GM18526 (cell line): ENCODE results near the gene RNF220.

ENCODE experiments used
- POLR2A ChIP-seq: IDR thresholded peaks from 3 replicates; pipeline ENCODE4 v1.6.1; 2011; ENCODE audit not compliant: insufficient read length; ENCODE audit errors: extremely low read depth

RNF220 gene

DNA sequence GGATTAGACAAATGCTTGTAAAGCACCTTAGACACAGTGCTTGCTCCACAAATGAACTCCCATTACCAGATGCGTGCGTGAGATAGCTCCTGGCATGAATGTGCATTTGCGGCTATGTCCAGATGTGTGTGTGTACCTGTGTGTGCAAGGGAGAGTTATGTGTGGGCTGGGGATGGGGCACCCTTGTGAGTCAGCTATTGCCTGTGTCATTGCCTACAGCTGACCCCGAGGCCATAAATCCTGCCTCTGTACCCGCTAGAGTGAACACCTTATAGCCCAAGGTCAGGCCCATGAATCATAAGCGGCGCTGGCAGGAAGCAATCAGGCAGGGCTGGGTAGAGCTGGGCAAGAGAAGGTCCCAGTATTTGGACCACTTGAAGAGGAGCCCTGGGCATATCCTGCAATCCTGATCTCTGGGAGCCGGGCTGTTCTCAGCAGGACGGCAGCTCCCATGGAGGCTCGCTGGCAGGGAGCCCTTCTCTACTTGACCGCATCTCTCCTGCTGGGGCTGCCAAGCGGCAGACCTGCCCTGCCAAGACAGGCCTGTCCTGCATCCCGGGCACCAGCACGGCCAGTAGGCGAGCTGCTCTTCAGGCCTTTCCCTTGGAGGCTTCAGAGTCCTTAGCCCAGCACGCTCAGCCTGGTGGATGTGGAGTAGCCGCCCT is 182.9 kb downstream of the RNF220 start:
- TF ChIP-seq POLR2A, result no peak

DNA sequence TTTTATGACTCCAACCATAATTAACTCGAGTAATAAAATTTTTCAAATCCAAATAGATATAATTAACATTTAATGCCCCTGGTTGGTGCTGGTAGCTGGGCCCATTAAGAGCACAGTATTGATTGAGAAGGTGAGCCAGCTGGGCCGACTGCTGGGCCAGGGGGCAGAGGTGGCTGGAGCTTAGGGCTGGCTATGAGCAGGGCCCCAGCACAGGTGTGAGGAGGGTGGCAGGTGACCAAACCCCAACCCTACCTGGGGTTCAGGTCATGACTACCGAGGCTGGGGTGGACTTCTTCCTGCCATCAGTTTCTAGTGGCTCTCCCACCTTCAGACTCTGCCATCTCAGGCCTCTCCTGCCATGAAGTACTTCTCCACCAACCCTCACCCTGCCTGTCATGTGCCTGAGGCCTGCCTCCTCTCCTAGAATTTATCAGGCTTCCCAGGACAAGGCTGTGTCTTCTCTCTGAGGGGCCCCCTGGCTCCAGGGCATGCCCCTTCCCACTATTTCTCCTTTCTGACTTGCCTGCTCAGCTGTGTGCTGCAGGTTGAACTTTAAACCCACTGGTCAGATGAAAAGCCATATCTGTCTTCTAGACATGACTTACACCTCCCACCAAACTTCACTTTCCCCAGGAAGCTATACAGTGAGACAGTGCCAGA is 183.6 kb downstream of the RNF220 start:
- TF ChIP-seq POLR2A, result no peak

DNA sequence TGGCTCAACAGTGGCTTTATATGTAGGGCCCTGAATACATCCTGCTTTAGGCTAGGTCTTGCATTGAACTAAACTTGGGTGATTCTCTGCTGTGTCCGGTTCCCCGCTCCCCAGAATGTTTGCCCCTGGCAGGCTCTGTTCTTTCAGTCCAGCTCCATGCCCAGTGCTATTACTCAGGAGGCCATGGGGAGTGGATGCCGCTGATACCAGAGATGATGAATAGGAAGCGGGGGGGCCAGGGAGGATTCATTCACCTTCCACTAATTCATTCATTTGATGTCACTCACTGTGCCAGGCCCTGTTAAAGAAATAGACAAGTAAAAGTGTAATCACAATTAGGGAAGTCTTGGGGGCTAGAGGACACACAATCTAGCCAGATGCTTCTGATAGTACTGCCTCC is 185.4 kb downstream of the RNF220 start:
- no peak for TF ChIP-seq POLR2A

DNA sequence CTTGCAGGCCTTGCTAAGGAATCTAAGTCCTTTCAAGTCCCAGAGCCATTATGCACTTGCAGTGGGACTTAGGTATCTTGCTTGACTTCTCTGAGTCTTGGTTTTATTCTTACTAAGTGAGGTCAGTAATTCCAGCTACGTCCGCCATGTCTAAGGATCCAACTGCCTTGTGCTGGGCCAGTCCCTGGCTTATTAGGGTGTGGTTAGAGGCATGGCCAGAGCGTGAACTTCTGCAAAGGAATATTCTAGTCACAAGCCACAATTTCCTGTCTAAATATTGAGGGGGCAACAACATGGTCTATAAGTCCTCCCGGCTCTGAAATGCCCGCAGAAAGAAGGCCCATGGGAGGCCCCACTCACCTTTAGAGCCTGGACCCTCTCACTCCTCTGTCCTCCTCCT is 186.3 kb downstream of the RNF220 start:
- TF ChIP-seq POLR2A, result no peak

DNA sequence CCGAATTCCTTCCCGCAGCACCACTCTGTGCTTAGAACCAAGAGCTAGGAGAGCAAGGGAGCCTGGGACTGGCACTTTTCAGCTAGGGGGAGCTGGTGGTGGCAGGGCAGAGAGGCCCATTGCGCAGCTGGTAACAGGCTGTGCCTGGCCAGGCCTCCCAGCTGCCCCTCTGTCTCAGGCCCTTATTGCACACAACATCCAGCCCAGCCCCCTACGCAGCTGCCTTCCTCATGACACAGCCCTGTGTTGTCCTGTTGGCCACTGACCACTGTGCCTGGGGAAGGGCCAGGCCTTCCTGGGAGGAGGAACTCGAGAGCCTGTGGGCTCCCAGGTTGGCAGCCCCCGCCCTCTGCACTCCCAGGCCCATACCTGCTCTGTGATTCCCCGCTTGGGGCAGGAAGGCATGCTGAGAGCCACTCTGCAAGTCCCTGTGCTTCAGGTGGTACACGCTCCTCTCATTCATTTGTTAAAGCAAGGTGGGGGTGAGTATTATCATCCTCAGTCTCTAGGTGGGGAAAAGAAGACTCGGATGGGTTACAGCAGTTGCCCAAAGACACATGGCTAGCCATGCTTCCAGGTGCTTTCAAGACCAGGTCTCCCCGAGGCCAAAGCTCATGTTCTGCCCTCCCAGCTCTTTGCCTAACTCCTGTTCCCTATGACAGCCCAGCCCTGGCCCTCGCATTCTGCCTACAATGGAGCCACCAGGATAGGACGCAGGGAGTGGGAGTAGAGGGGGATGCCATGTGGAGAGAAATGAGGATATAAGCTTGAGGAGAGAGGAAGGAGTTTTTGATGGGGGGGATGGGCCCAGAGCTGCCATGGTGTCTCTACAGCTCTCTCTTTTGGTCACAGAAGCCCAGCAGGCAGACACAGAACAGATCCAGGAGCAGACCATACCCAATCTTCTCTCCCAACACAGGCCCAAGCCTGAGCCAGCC is 187.4 kb downstream of the RNF220 start:
- no peak for TF ChIP-seq POLR2A

DNA sequence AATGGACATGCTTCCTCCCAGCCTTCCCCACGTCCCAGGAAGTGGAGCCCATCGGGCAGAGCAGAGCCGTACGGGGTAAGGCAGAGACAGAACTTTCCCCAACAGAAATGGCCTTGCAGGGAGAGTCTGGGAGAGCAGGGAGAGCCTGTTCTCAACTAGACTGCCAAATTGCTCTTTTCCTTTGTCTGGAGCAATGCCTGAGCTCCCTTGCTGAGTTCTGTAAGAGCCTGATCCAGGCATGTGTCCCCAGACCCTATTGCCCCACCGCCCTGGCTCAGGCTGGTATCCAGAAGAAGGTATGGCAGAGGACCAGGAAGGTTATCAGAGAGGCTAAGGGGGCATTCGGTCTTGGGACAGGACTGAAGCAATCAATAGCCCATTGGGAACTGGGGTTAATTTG is 189.3 kb downstream of the RNF220 start:
- no peak for TF ChIP-seq POLR2A

DNA sequence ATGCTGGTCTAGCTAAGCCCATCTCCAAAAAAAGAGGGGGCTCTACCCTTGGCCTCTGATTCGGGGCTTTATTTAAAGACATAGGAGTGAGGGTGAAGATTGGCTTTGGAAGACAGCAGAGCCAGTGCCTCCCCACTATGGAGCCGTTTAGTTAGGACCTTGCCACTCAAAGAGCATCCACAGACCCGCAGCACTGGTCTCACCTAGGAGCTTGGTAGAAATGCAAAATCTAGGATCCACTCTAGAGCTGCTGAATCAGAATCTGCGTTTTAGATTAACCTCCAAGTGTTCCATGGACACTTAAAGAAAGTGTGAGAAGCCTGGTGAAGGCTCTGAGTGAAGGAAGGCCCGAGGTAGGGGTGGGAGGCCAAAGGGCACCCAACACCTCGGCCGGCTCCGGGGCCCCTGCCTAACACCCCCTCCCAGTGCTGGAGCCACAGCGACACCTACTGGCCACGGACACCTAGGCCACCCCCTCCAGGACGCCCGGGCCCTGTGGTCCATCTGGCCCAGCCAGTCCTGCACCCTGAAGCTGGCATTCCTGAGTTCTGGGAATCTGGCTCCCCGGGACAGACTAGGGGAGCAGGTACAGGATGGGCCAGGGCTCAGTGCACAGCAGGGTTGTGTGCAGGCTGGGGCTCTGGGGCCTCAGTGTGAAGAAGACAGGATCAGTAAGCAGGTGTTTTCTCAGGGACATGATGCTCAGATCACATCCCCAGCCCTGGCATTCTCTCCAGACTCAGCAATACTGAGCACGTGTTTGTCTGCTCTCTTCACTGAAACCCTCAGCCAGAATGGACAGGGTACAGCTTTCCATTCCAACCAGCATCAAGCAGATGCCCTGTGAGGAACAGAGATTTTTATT is 190.0 kb downstream of the RNF220 start:
- no peak for TF ChIP-seq POLR2A

DNA sequence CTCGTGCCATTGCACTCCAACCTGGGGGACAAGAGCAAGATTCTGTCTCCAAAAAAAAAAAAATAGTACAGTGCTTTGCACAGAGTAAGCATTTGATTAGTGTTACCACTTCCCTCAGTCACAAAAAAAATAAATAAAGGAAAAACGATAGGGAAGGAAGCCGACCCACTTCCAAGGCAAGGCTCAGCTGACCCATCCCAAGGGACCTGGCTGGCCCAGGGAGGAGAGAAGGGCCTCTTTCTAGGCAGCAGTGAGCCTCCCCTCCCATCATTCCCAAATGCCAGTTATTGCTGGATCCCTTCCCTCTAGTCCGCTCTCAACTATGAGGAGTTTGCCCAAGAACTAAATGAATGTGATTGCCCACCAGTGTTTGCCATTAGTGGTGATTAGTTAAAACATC is 191.5 kb downstream of the RNF220 start:
- TF ChIP-seq POLR2A, result no peak

DNA sequence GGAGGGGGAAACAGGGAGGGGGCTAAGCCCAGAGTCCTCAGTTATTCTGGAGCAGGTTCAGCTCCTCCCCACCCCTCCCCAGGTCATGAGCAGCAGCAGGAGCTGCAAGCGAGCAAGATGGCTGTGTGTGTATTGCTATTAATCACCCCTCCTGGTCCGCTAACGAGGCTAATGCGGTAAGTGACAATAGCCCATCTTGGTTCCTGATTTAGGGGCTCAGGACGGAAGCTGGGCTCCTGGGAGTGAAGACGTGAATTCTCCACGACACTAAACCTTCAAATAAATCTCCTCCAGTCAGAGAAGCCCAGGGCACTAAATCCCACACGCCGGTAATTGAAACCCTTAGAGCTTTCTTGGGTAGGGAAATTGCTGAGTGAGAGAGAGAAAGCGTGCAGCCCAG is 193.1 kb downstream of the RNF220 start:
- no peak for TF ChIP-seq POLR2A

DNA sequence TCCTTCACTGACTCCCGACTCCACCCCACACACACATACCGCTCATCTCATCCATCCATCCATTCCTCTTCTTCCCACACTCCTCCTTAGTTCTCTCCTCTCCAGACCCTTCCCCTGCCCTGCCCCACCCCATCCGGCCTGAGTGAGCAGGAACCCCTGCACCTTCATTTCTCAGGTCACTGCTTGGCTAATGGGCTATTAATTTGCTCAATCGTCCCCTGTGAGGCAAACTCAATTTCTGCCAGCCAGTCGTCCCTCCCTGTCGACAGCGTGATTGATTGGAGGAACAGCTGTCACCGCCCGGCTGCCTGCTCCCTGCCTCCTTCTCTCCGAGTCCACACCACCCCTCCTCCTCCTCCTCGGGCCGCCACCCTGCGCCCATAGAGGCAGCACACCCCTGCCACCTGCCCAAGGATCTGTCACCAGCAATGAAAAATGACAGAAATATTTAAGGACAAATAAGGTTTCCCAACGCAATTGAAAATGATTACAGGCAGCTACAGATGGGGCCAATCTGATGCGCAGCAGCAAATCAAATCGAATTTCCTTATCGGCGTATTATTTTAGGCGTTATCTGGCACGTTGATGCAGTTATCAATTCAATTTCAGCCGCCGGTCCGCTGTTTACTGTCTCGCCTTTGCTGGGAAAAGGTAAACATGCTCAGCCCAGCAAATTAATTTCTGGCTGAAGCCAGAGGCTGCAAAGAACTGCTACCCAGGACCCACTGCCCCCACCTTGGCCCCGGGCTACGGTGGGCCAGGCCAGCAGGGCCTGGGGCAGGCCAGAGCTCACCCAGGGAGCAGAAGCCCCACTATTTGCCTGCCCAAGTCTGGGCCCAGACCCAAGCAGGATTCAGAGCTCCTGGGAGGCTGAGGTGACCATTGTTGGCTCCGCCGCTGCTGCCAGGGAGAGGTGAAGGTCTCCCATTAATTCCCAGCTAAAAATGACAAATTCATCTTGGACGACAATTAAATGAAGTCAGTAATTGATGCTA is 197.9 kb downstream of the RNF220 start:
- TF ChIP-seq POLR2A, result no peak

DNA sequence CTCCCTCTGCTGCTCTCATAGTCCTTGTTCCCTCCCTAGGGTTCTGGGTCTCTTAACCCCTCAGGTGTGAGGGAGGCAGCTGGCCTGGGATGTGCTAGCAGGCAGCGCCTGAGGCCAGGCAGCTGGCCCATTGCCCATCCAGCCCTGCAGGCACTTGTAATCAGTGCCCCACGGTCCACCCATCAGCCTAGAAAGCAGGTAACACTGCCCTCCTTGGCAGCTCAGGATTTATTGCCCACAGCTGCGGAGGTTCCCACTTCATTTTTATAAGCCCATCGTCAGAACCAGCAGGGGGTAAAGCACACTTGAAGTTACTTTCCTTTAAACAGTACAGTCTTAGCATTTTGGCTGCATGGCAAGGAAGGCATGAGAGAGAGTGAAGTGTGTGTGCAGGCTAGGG is 198.7 kb downstream of the RNF220 start:
- TF ChIP-seq POLR2A, result no peak

DNA sequence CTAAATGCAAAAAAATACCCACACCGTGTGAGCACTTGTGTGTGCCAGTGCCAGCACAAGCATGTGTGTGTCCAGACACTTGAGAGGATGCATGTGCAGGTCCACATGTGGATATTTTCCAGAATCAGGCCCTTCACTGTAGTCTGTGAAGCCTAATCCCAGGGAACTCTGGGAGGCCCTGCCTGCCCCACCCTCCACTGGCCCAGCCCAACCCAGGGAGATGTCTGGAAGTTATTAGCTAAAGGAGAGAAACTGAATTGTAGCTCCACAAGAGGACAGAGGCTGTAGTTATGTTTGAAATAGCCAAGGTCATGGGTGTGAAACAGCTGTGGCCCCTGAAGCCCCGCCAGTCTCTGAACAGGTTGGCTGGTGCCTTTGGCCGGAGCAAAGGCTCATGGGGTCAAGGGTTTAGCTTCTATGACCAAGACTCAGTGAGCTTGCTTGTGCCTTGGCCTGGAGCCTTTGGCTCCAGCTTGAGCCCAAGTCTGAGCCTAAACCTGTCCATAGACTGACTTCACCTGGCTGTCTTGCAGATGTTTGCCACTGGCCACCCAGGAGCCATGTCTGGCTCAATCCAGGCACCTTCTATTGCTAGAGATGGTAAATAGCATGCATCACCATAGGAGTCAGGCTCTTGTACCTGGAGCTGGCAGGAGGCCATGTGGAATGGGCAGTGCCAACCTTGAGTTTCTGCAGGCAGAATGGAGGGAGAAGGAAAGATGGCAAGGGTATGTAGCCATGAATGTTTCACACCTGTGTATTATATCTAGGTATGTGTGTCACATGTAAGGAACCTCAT is 199.3 kb downstream of the RNF220 start:
- no peak for TF ChIP-seq POLR2A

DNA sequence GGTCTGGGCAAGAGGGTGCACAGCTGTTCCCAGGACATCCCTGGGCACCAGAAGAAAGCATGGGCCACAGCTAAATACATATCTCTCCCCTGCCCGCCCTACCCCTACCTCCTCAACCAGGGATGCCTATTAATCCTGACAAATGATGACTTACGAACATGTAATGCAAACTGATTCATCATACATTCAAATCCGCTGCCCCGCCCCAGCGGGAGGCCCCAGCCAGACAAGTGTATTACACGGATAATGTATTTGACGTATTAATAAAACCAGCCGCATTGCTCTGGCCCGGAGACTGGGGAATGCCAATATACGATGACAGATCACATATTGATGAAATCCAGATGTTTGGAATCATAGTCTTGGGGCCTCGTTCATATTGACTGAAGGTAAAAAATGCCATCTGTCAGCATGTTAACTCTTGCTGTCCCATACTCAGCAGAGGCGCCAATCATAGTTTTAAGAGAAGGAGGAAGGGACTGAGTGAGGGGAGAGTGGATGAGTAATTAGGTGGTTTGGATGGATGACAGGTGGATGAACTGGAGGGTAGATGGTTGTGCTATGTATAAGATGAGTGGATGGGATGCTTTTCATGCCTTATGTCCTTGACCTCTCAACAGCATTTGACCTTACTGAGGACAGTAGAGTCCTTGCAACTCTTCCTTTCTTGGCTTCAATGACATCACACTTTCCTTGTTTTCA is 201.0 kb downstream of the RNF220 start:
- TF ChIP-seq POLR2A, result no peak
